ENCODE measurements around the gene EBLN1.

Gene EBLN1

DNA sequence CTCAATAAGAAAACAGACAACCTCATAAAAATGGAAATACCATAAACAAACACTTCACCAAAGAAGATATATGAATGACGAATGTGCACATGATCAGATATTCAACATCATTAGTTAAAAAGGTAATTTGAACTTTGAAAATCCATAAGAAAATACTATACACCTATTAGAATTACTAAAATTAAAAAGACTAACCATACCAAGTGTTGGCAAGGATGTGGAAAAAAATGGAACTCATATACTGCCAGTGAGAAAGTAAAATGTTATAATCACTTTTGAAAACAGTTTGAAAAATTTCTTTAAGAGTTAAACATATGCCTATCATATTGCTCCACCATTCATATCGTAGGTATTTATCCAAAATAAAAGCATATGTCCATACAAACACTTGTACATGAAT lies 37.1 kb downstream of the EBLN1 start:
- Histone ChIP-seq H2AFZ (ENCODE audit: low read length, unreplicated experiment) (no peak overlapping the region), H3K4me1 (ENCODE audit: control insufficient read depth, insufficient read depth, low read length, unreplicated experiment) (no peaks in the 10 kb centered on the region), H3K36me3 (ENCODE audit: insufficient read depth, low read length) (no peaks in the 10 kb centered on the region), H3K27me3 (ENCODE audit: insufficient read depth, low read length) (peaks cover 58% of the 10 kb centered on the region), H3K27ac (ENCODE audit: low read depth, low read length) (no peak overlapping the region), H3K79me2 (ENCODE audit: control insufficient read depth, insufficient read depth, low read length, unreplicated experiment) (no peaks in the 10 kb centered on the region), H3K4me3 (ENCODE audit: low read depth, low read length) (no peak overlapping the region)

GRCh38 chr10:22174442-22174841 lies 43.4 kb downstream of the EBLN1 start:
- Histone ChIP-seq H3K79me2 (ENCODE audit: control insufficient read depth, insufficient read depth, low read length, unreplicated experiment) (no peaks in the 10 kb centered on the region), H3K4me1 (ENCODE audit: control insufficient read depth, insufficient read depth, low read length, unreplicated experiment) (no peaks in the 10 kb centered on the region), H2AFZ (ENCODE audit: low read length, unreplicated experiment) (no peak overlapping the region), H3K27me3 (ENCODE audit: insufficient read depth, low read length) (peaks cover 23% of the 10 kb centered on the region), H3K27ac (ENCODE audit: low read depth, low read length) (no peak overlapping the region), H3K4me3 (ENCODE audit: low read depth, low read length) (no peak overlapping the region), H3K36me3 (ENCODE audit: insufficient read depth, low read length) (no peaks in the 10 kb centered on the region)

DNA sequence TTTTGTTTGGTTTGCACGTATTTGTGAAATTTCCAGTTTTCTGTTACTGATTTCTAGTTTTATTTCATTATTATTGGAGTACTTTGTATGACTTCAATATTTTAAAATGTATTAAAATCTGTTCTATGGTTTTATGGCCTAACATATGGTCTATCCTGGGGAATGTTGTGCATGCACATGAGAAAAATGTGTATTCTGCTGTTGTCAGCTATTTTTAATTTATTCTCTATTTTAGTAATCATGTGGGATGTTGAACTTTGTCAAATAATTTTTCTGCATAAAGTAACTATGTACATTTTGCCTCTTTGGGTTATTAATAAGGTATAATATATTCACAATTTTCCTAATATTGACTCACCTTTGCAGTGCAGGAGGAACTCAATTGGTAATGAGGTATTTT lies 46.7 kb downstream of the EBLN1 start:
- H3K79me2 ChIP-seq (ENCODE audit: control insufficient read depth, insufficient read depth, low read length, unreplicated experiment), result no peaks in the 10 kb centered on the region
- H3K4me1 ChIP-seq (ENCODE audit: control insufficient read depth, insufficient read depth, low read length, unreplicated experiment), result no peaks in the 10 kb centered on the region
- no peak overlapping the region for H2AFZ ChIP-seq (ENCODE audit: low read length, unreplicated experiment)
- H3K27me3 ChIP-seq (ENCODE audit: insufficient read depth, low read length), result peaks cover 23% of the 10 kb centered on the region
- no peak overlapping the region for H3K4me3 ChIP-seq (ENCODE audit: low read depth, low read length)
- H3K36me3 ChIP-seq (ENCODE audit: insufficient read depth, low read length), result no peaks in the 10 kb centered on the region
- no peak overlapping the region for H3K27ac ChIP-seq (ENCODE audit: low read depth, low read length)

- no peak overlapping the region for H3K27ac ChIP-seq (ENCODE audit: low read depth, low read length)
- H2AFZ ChIP-seq (ENCODE audit: low read length, unreplicated experiment), result no peak overlapping the region
- no peaks in the 10 kb centered on the region for H3K36me3 ChIP-seq (ENCODE audit: insufficient read depth, low read length)
- H3K4me1 ChIP-seq (ENCODE audit: control insufficient read depth, insufficient read depth, low read length, unreplicated experiment), result no peaks in the 10 kb centered on the region
- H3K79me2 ChIP-seq (ENCODE audit: control insufficient read depth, insufficient read depth, low read length, unreplicated experiment), result no peaks in the 10 kb centered on the region
- no peak overlapping the region for H3K4me3 ChIP-seq (ENCODE audit: low read depth, low read length)
- H3K27me3 ChIP-seq (ENCODE audit: insufficient read depth, low read length), result peaks cover 26% of the 10 kb centered on the region
Measured at GRCh38 chr10:22170582-22170981, 47.2 kb downstream of the EBLN1 start.

- no peaks in the 10 kb centered on the region for H3K4me1 ChIP-seq (ENCODE audit: control insufficient read depth, insufficient read depth, low read length, unreplicated experiment)
- no peaks in the 10 kb centered on the region for H3K36me3 ChIP-seq (ENCODE audit: insufficient read depth, low read length)
- no peak overlapping the region for H2AFZ ChIP-seq (ENCODE audit: low read length, unreplicated experiment)
- no peak overlapping the region for H3K4me3 ChIP-seq (ENCODE audit: low read depth, low read length)
- H3K79me2 ChIP-seq (ENCODE audit: control insufficient read depth, insufficient read depth, low read length, unreplicated experiment), result no peaks in the 10 kb centered on the region
- no peak overlapping the region for H3K27ac ChIP-seq (ENCODE audit: low read depth, low read length)
- H3K27me3 ChIP-seq (ENCODE audit: insufficient read depth, low read length), result peaks cover 38% of the 10 kb centered on the region
Measured at GRCh38 chr10:22159979-22160378, 57.8 kb downstream of the EBLN1 start.

DNA sequence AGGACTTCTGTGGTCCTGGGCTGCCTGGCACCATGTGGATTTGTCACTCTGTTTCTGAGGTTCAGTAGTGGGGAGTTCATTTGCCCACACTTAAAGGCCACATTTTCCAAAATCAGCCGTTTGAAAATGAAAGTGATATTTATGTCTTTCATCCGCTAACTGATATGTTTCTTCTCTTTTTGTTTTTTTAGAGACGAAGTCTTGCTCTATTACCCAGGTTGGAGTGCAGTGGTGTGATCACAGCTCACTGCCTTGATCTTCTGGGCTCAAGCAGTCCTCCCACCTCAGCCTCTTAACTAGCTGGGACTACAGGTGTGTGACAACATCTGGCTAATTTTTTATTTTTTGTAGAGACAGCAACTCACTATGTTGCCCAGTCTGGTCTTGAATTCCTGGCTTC lies 58.6 kb downstream of the EBLN1 start:
- no peaks in the 10 kb centered on the region for H3K4me1 ChIP-seq (ENCODE audit: control insufficient read depth, insufficient read depth, low read length, unreplicated experiment)
- H3K79me2 ChIP-seq (ENCODE audit: control insufficient read depth, insufficient read depth, low read length, unreplicated experiment), result no peaks in the 10 kb centered on the region
- no peak overlapping the region for H2AFZ ChIP-seq (ENCODE audit: low read length, unreplicated experiment)
- H3K27ac ChIP-seq (ENCODE audit: low read depth, low read length), result no peak overlapping the region
- peaks cover 38% of the 10 kb centered on the region for H3K27me3 ChIP-seq (ENCODE audit: insufficient read depth, low read length)
- no peak overlapping the region for H3K4me3 ChIP-seq (ENCODE audit: low read depth, low read length)
- H3K36me3 ChIP-seq (ENCODE audit: insufficient read depth, low read length), result no peaks in the 10 kb centered on the region
